Transverse colon (tissue), 4 donors: ENCODE results near the gene PCDH12.

Source experiments
- EP300 ChIP-seq: sonication (generic); formaldehyde crosslinking; IDR thresholded peaks from one replicate; pipeline ENCODE4 v1.6.1; 2017; ENCODE audit warnings: antibody characterized with exemption, low read depth
- POLR2A ChIP-seq: fragments of 450-650 bp; IDR thresholded peaks from one replicate; pipeline ENCODE4 v1.6.1; 2016; ENCODE audit warnings: antibody characterized with exemption, mild to moderate bottlenecking, moderate library complexity
- POLR2AphosphoS5 ChIP-seq, 3 donors: sonication (generic); formaldehyde crosslinking; IDR thresholded peaks; one replicate each; pipeline ENCODE4 v1.6.1; 2016; ENCODE audit warnings: antibody characterized with exemption in 3 of 3
- TF ChIP-seq, protein P1 (sequence below), 5 experiments: fragments of 200-600 bp in 3 of 5; fragments of 450-650 bp in 2 of 5; sonication (generic) in 3 of 5; IDR thresholded peaks; 1 replicate in 2 of 5; 2 replicates in 3 of 5; pipeline ENCODE4 v1.5.1; 2016 to 2017; ENCODE audit warnings: antibody characterized with exemption in 5 of 5, inconsistent platforms in 3 of 5, mild to moderate bottlenecking in 2 of 5, moderate library complexity in 1 of 5

DNA sequence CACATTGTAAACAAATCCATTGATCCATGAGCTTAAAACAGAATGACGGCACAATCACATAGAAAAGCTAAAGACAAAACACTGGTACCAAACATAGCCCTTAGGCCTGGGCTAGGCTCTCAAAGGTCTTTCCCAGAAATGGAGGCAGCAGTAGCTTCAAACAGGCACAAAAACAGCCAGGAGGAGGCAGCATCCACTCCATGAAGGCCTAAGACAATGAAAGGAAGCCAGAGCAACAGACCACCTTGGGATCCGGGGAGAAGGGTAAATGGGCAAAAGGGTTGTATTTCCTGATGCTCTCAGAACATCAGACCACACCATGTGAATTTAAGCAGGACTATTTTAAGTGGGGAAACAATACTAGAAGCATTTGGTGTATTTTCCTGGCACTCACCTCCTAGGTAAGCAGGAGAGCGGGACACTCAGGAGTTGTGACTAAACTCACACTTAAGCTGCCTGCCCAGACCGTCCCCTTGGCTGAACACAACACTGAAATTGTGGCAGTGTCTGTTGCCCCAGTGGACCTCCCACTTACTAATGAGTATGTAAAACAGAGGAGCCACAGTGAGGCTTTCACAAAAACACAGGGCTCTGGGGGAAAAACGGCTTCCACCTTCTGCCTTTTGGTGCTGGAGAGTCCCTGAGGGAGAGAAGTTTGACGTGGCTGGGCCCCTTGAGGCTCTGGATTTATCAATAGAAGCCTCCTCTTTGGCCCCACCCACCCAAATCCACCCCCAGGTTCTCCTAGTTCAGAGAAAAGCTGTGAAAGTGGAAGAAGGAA lies 42.9 kb upstream of the PCDH12 start:
- TF ChIP-seq, protein P1, sequence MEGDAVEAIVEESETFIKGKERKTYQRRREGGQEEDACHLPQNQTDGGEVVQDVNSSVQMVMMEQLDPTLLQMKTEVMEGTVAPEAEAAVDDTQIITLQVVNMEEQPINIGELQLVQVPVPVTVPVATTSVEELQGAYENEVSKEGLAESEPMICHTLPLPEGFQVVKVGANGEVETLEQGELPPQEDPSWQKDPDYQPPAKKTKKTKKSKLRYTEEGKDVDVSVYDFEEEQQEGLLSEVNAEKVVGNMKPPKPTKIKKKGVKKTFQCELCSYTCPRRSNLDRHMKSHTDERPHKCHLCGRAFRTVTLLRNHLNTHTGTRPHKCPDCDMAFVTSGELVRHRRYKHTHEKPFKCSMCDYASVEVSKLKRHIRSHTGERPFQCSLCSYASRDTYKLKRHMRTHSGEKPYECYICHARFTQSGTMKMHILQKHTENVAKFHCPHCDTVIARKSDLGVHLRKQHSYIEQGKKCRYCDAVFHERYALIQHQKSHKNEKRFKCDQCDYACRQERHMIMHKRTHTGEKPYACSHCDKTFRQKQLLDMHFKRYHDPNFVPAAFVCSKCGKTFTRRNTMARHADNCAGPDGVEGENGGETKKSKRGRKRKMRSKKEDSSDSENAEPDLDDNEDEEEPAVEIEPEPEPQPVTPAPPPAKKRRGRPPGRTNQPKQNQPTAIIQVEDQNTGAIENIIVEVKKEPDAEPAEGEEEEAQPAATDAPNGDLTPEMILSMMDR (IDR thresholded peaks at IDR 0.05) = no peak
- TF ChIP-seq POLR2AphosphoS5 (IDR thresholded peaks at IDR 0.05) (no peak), EP300 (no peak), POLR2A (no peak)
